Lower lobe of right lung (tissue), 2 donors: ENCODE data around the gene CTSD. TPM values are rescaled to one million over a fixed set of nuclear protein-coding genes. Genes with fewer than 3 reads are reported as not detected.

Experiments
- ATAC-seq, 2 donors: fragments of 200-7000 bp; cut with Tn5 transposase; one replicate each; pipeline ENCODE4 v1.9.1; 2020 to 2022; ENCODE audit warnings: mild to moderate bottlenecking in 2 of 2, moderate library complexity in 2 of 2
- DNase-seq: peaks from one replicate; pipeline ENCODE4 v3.0.0-alpha.2; 2020
- H3K27ac ChIP-seq: fragments of 200-600 bp; one replicate; pipeline ENCODE4 v1.8.0; 2022
- H3K27me3 ChIP-seq: fragments of 200-600 bp; one replicate; pipeline ENCODE4 v1.8.0; 2022; ENCODE audit warnings: low read depth
- H3K36me3 ChIP-seq: fragments of 200-600 bp; one replicate; pipeline ENCODE4 v1.8.0; 2022; ENCODE audit warnings: mild to moderate bottlenecking
- H3K4me1 ChIP-seq: fragments of 200-600 bp; one replicate; pipeline ENCODE4 v1.8.0; 2022
- H3K4me3 ChIP-seq: fragments of 200-600 bp; one replicate; pipeline ENCODE4 v1.8.0; 2022; ENCODE audit warnings: mild to moderate bottlenecking
- H3K9me3 ChIP-seq: fragments of 200-600 bp; one replicate; pipeline ENCODE4 v1.8.0; 2022
- CTCF ChIP-seq: fragments of 200-600 bp; IDR thresholded peaks from one replicate; pipeline ENCODE4 v1.8.0; 2022; ENCODE audit warnings: antibody characterized with exemption, mild to moderate bottlenecking
- intact Hi-C: fragments of 100-400 bp; cut with DNase I; formaldehyde crosslinking; loops from one replicate; pipeline ENCODE4 v1.11.0; 2022
- total RNA-seq: library from RNA; stranded (reverse); fragmentation: NEBNext Ultra II Directional; extraction: Animal tissue kit (Norgen Biotek cat#: 25700); gene quantifications from one replicate; pipeline ENCODE4 v1.2.1, GENCODE V29; 2021
- donor health status: DM: no; HTN: yes; CAD: no; lungs with severe emphysema.

The CTSD gene
- total RNA-seq, 1 donor from 2014 or later = 2,919 TPM

- DNase-seq (no peak), ATAC-seq (no peak)
- Histone ChIP-seq H3K27ac (no peak overlapping the region), H3K4me1 (no peaks in the 10 kb centered on the region), H3K9me3 (no peaks in the 10 kb centered on the region), H3K27me3 (peaks cover 10% of the 10 kb centered on the region), H3K4me3 (no peak overlapping the region), H3K36me3 (no peaks in the 10 kb centered on the region)
- no peak for TF ChIP-seq CTCF
- intact Hi-C loops = no loop called here
Observed at GRCh38 chr11:1796413-1797011, 32.8 kb upstream of the CTSD start.

GRCh38 chr11:1793081-1793480, 29.4 kb upstream of the CTSD start:
- no peaks in the 10 kb centered on the region for H3K4me1 ChIP-seq
- H3K36me3 ChIP-seq = no peaks in the 10 kb centered on the region
- H3K27ac ChIP-seq = no peak overlapping the region
- peaks cover 9% of the 10 kb centered on the region for H3K27me3 ChIP-seq
- TF ChIP-seq CTCF = no peak
- H3K4me3 ChIP-seq = no peak overlapping the region
- ATAC-seq = no peak
- intact Hi-C loops = no loop called here
- DNase-seq = no peak
- H3K9me3 ChIP-seq = no peaks in the 10 kb centered on the region

- Histone ChIP-seq H3K36me3 (no peaks in the 10 kb centered on the region), H3K4me3 (no peak overlapping the region), H3K9me3 (no peaks in the 10 kb centered on the region), H3K27ac (no peak overlapping the region), H3K27me3 (peaks cover 3% of the 10 kb centered on the region), H3K4me1 (no peaks in the 10 kb centered on the region)
- intact Hi-C loops = no loop called here
- no peak for TF ChIP-seq CTCF
- ATAC-seq = no peak
- DNase-seq = no peak
Observed at GRCh38 chr11:1792461-1792860, 28.7 kb upstream of the CTSD start.

- ATAC-seq (no peak), DNase-seq (no peak)
- no peaks in the 10 kb centered on the region for H3K4me1 ChIP-seq
- no peak overlapping the region for H3K4me3 ChIP-seq
- no peaks in the 10 kb centered on the region for H3K9me3 ChIP-seq
- peaks cover 3% of the 10 kb centered on the region for H3K27me3 ChIP-seq
- no peaks in the 10 kb centered on the region for H3K36me3 ChIP-seq
- no peak overlapping the region for H3K27ac ChIP-seq
- intact Hi-C loops = no loop called here
- TF ChIP-seq CTCF = no peak
Observed at GRCh38 chr11:1791912-1792311, 28.2 kb upstream of the CTSD start.

- no peak for DNase-seq
- Histone ChIP-seq H3K4me3 (no peak overlapping the region), H3K27ac (no peak overlapping the region), H3K9me3 (no peaks in the 10 kb centered on the region), H3K36me3 (no peaks in the 10 kb centered on the region), H3K27me3 (no peaks in the 10 kb centered on the region), H3K4me1 (peaks cover 15% of the 10 kb centered on the region)
- TF ChIP-seq CTCF = no peak
- intact Hi-C loops = no loop called here
- no peak for ATAC-seq
Observed at GRCh38 chr11:1786466-1786865, 22.7 kb upstream of the CTSD start.
